Brain microvascular endothelial cell (primary cell): Measurements from ENCODE around the gene GUK1.

Source experiments
- DNase-seq: peaks from one replicate; pipeline ENCODE4 v3.0.0-alpha.2; 2020
- H3K27ac ChIP-seq: fragments of 250-450 bp; sonication (Bioruptor Pico); 2 replicates; pipeline ENCODE4 v1.5.1; 2020; ENCODE audit warnings: mild to moderate bottlenecking, moderate library complexity
- H3K27me3 ChIP-seq: fragments of 250-450 bp; sonication (Bioruptor Pico); replicated peaks from 2 replicates; pipeline ENCODE4 v1.5.1; 2020; ENCODE audit warnings: mild to moderate bottlenecking
- H3K36me3 ChIP-seq: fragments of 250-450 bp; sonication (Bioruptor Pico); replicated peaks from 2 replicates; pipeline ENCODE4 v1.5.1; 2020; ENCODE audit warnings: mild to moderate bottlenecking
- H3K4me3 ChIP-seq: 2 replicates; pipeline ENCODE4 v1.5.1; 2011; ENCODE audit warnings: low read depth, mild to moderate bottlenecking, control low read depth, low read length, moderate library complexity
- CTCF ChIP-seq: IDR thresholded peaks from 2 replicates; pipeline ENCODE4 v1.5.1; 2011; ENCODE audit warnings: low read depth, mild to moderate bottlenecking, moderate library complexity, low read length, control low read depth, inconsistent platforms; ENCODE audit errors: missing control alignments
- in situ Hi-C: cut with HindIII; loops from 2 replicates; pipeline ENCODE4 v1.10.0; 2017; ENCODE audit warnings: low sequenced_read_pairs, low pct_ligation_motif_present

Gene GUK1

DNA sequence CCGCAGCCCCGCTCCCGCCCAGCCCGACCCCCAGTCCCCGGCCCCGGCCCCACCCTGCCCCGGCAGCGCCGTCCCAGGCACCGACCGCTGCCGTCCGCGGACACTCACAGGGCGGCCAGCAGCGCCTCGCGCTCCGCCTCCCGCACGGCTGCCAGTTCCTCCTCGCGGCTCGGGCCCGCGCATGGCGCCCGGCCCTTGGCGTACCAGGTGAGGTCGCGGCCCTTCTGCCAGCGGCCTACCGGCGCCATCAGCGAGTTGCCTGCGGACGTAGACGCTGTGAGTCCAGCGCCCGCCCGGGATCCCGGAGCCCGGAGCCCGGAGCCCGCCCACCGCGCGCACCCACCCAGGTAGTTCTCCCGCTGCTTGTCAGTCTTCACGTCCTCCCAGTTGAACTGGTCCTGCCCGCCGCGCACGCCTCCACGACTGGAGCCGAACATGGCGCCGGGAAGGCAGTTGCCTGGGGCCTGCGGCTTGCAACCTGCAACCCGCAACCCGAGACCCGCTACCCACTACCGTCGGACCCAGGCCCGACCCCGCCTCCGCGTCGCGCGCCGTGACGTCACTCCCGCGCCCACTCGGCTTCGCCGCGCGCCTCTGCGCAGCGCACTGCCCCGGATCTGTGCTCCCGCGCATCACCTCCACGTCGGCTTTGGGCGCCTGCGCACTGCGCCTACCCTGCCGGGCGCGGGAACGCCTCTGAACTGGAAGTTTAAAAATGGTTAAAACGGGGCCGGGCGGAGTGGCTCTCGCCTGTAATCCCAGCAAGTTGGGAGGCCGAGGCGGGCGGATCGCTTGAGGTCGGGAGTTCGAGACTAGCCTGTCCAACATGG is 37.1 kb upstream of the GUK1 start, which contains the start of gene C1orf35:
Gene C1orf35 (minus strand): TSS at position 535 of the 830 bp plus-strand sequence. CDS start 98 bp downstream, at position 437.
- H3K27ac ChIP-seq: peak within 1 kb of the TSS; percentile 45
- H3K27me3 ChIP-seq: no peaks in the 10 kb centered on the region
- H3K36me3 ChIP-seq: peaks cover 35% of the 10 kb centered on the region
- in situ Hi-C loops: no loop called here
- peak within 1 kb of the TSS; percentile 87 for H3K4me3 ChIP-seq
- peak; percentile 87 for DNase-seq
- no peak for TF ChIP-seq CTCF

DNA sequence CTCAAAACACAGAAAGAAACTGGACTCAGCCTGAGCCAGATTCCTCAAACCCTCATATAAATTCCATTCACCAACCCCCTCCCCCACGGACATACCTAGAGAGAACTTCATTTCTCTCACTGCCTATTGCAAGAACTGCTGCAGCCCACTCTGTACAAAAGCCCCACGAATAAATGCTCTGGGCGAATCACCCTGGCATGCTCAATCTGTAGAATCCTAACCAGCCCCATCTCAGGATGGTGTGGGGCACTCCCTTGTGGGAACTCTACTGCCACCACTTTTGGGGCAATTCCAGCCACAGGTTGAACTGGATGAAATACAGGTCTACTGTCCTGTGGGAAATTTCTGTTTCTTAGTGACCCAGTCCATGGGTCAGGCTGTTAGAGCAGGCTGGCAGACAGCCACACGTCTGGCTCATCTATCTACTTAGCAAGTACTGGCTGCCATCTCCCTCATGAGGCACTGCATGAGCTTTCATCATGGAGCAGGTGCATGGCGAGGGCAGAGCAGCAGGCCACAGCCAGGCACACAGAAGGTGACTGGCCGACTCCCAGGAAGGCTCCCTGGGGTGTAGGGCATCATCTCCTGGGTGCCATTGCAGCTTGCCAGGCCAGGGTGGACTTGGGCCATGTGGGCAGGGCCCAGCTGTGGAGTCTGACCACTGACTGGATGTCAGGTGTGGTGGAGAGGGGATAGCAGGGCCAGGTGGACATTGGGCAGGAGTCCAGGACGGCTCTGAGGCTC is 35.4 kb upstream of the GUK1 start:
- H3K4me3 ChIP-seq: no peak overlapping the region
- H3K36me3 ChIP-seq: peaks cover 18% of the 10 kb centered on the region
- TF ChIP-seq CTCF: no peak
- no peak overlapping the region for H3K27ac ChIP-seq
- DNase-seq: no peak
- in situ Hi-C loops: no loop called here
- H3K27me3 ChIP-seq: no peaks in the 10 kb centered on the region

GRCh38 chr1:228105270-228105995 is 34.6 kb upstream of the GUK1 start:
- no peak overlapping the region for H3K4me3 ChIP-seq
- H3K27me3 ChIP-seq: no peaks in the 10 kb centered on the region
- TF ChIP-seq CTCF: no peak
- H3K27ac ChIP-seq: no peak overlapping the region
- peaks cover 11% of the 10 kb centered on the region for H3K36me3 ChIP-seq
- in situ Hi-C loops: no loop called here
- DNase-seq: no peak

DNA sequence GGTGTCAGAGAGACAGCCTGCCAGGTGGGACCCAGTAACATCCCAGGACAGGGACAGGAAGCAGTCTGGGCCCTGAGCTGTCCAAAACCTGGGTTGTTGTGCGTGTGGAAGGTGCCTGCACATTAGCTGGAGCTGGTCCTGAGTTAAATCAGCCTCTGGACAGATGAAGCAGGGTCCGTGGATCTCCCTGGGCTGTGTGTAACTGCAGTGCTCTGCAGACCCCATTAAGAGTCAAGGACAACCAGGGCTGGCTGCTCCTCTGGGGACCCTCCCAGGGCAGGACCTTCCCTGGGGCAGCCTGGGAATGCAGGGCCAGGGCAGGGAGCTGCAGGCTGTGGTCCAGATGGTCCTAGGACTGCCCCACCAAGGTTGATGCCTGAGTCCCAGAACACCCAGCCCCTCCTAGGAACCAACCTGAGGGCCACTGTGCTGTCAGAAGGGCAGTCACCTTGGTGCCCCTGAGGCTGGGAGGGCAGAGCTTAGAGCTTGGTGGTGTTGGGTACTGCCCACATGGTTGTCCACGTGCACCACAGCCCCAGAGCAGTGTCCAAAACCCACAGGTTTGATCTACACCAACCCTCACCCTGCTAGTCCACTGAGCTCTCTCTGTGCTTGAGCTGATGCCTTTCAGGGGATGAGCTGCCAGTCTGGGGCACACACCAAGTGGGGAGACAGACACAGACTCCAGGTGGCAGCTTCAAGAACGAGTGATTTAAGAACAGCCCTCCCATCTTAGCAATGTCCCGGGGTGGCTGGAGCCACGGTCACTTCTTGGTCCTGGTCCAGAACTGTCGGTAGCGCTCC is 33.9 kb upstream of the GUK1 start:
- H3K4me3 ChIP-seq: no peak overlapping the region
- H3K27me3 ChIP-seq: no peaks in the 10 kb centered on the region
- no peak overlapping the region for H3K27ac ChIP-seq
- TF ChIP-seq CTCF: no peak
- H3K36me3 ChIP-seq: peaks cover 6% of the 10 kb centered on the region
- in situ Hi-C loops: no loop called here
- DNase-seq: no peak

GRCh38 chr1:228106800-228107054 is 33.4 kb upstream of the GUK1 start:
- Histone ChIP-seq H3K27me3 (no peaks in the 10 kb centered on the region), H3K4me3 (no peak overlapping the region), H3K36me3 (peaks cover 6% of the 10 kb centered on the region), H3K27ac (no peak overlapping the region)
- no peak for DNase-seq
- no peak for TF ChIP-seq CTCF
- in situ Hi-C loops: no loop called here
